Measurements from ENCODE around the gene CLHC1. TPM values are rescaled to one million over a fixed set of nuclear protein-coding genes. Genes with fewer than 3 reads are reported as not detected.

CLHC1 gene
- total RNA-seq, 1 donor from 2014 or later: 19.8 TPM

DNA sequence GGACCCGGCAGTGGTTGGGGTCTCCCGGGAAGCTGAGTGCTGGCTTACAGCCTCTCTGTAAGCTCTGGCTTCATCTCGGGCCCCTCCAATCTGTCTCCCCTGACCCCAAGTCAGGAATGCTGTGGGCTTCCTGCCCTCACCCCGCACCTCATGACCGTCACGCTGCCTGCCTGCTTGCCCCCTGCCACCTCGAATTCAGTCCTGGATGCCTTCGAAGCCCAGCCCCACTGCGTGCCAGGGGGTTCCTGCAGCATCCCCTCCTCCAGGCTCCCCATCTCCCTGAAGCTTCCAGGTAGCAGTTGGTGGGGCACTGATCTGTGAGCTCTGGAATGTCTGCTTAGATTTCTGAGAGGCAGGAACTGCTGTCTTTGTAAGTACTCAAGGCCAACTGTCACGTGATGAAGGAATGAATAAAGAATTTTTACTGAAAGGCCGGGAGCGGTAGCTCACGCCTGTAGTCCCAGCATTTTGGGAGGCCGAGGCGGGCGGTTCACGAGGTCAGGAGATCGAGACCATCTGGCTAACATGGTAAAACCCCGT is 6.5 kb downstream of the CLHC1 start:
- Mint-ChIP-seq H3K4me1 (ENCODE audit: low read depth, unreplicated experiment) (peaks cover 22% of the 10 kb centered on the region), H3K9me3 (ENCODE audit: unreplicated experiment) (peaks cover 6% of the 10 kb centered on the region), H3K27ac (ENCODE audit: unreplicated experiment) (no peak overlapping the region), H3K36me3 (ENCODE audit: unreplicated experiment) (no peaks in the 10 kb centered on the region), H3K27me3 (ENCODE audit: unreplicated experiment) (peaks cover 5% of the 10 kb centered on the region), H3K4me3 (ENCODE audit: unreplicated experiment) (no peak overlapping the region)
- TF ChIP-seq, protein P1, sequence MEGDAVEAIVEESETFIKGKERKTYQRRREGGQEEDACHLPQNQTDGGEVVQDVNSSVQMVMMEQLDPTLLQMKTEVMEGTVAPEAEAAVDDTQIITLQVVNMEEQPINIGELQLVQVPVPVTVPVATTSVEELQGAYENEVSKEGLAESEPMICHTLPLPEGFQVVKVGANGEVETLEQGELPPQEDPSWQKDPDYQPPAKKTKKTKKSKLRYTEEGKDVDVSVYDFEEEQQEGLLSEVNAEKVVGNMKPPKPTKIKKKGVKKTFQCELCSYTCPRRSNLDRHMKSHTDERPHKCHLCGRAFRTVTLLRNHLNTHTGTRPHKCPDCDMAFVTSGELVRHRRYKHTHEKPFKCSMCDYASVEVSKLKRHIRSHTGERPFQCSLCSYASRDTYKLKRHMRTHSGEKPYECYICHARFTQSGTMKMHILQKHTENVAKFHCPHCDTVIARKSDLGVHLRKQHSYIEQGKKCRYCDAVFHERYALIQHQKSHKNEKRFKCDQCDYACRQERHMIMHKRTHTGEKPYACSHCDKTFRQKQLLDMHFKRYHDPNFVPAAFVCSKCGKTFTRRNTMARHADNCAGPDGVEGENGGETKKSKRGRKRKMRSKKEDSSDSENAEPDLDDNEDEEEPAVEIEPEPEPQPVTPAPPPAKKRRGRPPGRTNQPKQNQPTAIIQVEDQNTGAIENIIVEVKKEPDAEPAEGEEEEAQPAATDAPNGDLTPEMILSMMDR (IDR thresholded peaks at IDR 0.05; ENCODE audit: partially characterized antibody, unreplicated experiment): no peak
- DNase-seq: peak; percentile 15

DNA sequence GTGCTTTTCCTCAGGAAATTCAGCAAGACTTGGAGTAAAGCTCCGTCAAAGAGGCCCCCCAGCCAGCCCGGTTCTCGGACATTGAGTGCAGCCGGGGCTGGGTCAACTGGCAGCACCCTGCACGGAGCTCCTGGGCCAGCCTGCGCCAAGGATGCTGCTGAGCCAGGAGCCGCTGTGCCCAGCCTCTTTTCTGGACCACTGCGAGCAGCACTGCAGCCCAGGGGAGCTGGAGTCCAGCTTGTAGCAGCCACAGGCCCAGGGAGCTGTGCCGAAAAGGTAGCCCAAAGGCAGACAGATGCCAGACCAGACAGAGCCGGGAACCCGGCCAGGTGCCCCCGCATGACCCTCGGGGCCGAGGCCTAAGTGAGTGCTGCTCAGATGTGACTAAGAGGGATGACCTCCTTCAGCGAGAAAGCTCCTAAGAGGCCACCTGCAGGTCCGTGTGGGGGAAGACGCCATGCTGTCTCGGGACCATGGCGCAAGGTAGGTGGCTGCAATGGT is 7.3 kb downstream of the CLHC1 start:
- H3K4me3 Mint-ChIP-seq (ENCODE audit: unreplicated experiment): no peak overlapping the region
- peaks cover 22% of the 10 kb centered on the region for H3K4me1 Mint-ChIP-seq (ENCODE audit: low read depth, unreplicated experiment)
- peak; percentile 53 for DNase-seq

DNA sequence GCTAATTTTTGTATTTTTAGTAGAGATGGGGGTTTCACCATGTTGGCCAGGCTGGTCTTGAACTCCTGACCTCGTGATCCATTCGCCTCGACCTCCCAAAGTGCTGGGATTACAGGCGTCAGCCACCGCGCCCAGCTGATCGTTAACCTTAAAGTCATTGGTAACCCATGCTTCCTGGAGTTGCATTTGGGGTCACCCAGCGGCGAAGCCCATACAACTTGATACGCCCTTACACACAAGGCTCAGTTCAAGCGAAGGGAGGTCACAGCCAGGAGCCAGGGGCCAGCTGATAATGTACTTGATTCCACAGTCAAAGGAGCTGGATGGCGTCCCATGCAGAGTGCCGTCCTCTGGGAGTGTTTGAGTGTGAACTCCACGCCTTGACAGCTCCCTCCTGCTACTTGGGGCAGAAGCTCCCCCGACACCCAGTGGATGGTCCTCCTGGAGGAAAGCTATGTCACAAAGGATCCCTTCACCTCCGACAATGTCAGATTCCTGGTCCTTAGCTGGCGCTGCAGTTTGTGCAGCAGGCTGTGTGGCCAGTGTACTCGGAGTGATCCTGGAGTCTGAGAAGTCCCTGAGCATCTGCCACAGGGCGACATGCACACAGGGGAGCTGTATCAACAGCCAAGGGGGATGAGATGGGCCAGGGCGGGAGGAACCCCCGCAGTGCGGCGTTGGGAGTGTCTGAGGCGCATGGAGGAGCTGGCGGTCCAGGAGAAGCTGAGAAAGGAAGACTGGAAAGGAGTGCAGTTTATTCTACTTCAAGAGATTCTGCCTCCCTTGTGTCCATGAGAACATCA is 7.9 kb downstream of the CLHC1 start:
- Mint-ChIP-seq H3K4me1 (ENCODE audit: low read depth, unreplicated experiment) (peaks cover 22% of the 10 kb centered on the region), H3K4me3 (ENCODE audit: unreplicated experiment) (peak overlapping the region; percentile 70), H3K27ac (ENCODE audit: unreplicated experiment) (peak overlapping the region; percentile 89), H3K27me3 (ENCODE audit: unreplicated experiment) (peaks cover 3% of the 10 kb centered on the region), H3K36me3 (ENCODE audit: unreplicated experiment) (no peaks in the 10 kb centered on the region), H3K9me3 (ENCODE audit: unreplicated experiment) (peaks cover 5% of the 10 kb centered on the region)
- peak; percentile 32 for DNase-seq
- TF ChIP-seq, protein P1 (IDR thresholded peaks at IDR 0.05; ENCODE audit: partially characterized antibody, unreplicated experiment): no peak

More for the DNA sequence above, 7.3 kb downstream of the CLHC1 start:
- no peaks in the 10 kb centered on the region for H3K36me3 Mint-ChIP-seq (ENCODE audit: unreplicated experiment)
- H3K27me3 Mint-ChIP-seq (ENCODE audit: unreplicated experiment): peaks cover 3% of the 10 kb centered on the region
- peak overlapping the region; percentile 89 for H3K27ac Mint-ChIP-seq (ENCODE audit: unreplicated experiment)
- TF ChIP-seq, protein P1 (IDR thresholded peaks at IDR 0.05; ENCODE audit: partially characterized antibody, unreplicated experiment): no peak
- H3K9me3 Mint-ChIP-seq (ENCODE audit: unreplicated experiment): peaks cover 6% of the 10 kb centered on the region

DNA sequence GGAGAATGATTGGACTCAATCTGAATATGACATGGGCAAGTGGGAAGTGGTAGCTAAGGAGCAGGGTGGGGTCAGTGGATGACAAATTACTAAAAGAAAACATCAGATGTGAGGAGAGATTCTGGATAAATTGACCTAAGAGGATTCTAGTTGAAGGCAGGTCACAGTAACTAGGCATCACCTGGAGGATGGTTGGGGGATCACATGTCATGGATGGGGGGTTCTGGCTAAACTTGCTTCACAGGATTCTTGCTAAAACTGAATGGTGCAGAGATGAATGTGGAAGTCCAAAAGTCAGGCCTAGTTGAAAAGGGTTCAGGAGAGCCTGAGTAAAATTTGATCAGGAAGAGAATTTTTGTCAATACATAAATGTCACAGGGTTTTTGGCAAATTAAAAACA is 18.3 kb downstream of the CLHC1 start:
- Mint-ChIP-seq H3K9me3 (ENCODE audit: unreplicated experiment) (no peaks in the 10 kb centered on the region), H3K27me3 (ENCODE audit: unreplicated experiment) (no peaks in the 10 kb centered on the region), H3K4me1 (ENCODE audit: low read depth, unreplicated experiment) (no peaks in the 10 kb centered on the region), H3K36me3 (ENCODE audit: unreplicated experiment) (no peaks in the 10 kb centered on the region), H3K4me3 (ENCODE audit: unreplicated experiment) (no peak overlapping the region), H3K27ac (ENCODE audit: unreplicated experiment) (no peak overlapping the region)
- no peak for DNase-seq
- TF ChIP-seq, protein P1 (IDR thresholded peaks at IDR 0.05; ENCODE audit: partially characterized antibody, unreplicated experiment): no peak

DNA sequence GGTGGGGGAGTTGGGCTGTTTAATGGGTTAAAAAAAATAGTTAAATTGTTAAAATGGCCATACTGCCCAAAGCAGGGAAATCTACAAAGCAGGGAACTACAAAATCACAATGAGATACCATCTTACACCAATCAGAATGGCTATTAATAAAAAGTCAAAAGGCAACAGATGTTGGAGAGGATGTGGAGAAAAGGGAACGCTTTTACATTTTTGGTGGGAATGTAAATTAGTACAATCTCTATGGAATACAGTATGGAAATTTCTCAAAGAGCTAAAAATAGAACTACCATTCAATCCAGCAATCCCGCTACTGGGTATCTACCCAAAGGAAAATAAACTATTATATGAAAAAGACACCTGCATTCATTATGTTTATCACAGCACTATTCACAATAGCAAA is 27.1 kb downstream of the CLHC1 start:
- H3K4me3 Mint-ChIP-seq (ENCODE audit: unreplicated experiment): no peak overlapping the region
- TF ChIP-seq, protein P1 (IDR thresholded peaks at IDR 0.05; ENCODE audit: partially characterized antibody, unreplicated experiment): no peak
- DNase-seq: no peak
- peaks cover 2% of the 10 kb centered on the region for H3K27me3 Mint-ChIP-seq (ENCODE audit: unreplicated experiment)
- peaks cover 10% of the 10 kb centered on the region for H3K9me3 Mint-ChIP-seq (ENCODE audit: unreplicated experiment)
- H3K27ac Mint-ChIP-seq (ENCODE audit: unreplicated experiment): no peak overlapping the region
- peaks cover 44% of the 10 kb centered on the region for H3K36me3 Mint-ChIP-seq (ENCODE audit: unreplicated experiment)
- no peaks in the 10 kb centered on the region for H3K4me1 Mint-ChIP-seq (ENCODE audit: low read depth, unreplicated experiment)
